GM12878 (cell line): ENCODE results near the gene ANKRD13D.

Experiments used
- BHLHE40 ChIP-seq, 2 experiments: fragments of 450-650 bp in 1 of 2; IDR thresholded peaks; 2 replicates each; pipeline ENCODE4 v1.6.1; 2011 to 2017; ENCODE audit warnings: low read depth in 2 of 2, borderline replicate concordance in 1 of 2, improper control_type of control experiment in 1 of 2, low read length in 1 of 2, mild to moderate bottlenecking in 1 of 2
- CEBPB ChIP-seq, 2 experiments: fragments of 150-350 bp in 1 of 2; IDR thresholded peaks; 2 replicates each; pipeline ENCODE4 v1.6.1; 2012 to 2014; ENCODE audit warnings: low read depth in 2 of 2, low read length in 2 of 2, borderline replicate concordance in 1 of 2, inconsistent platforms in 1 of 2
- TF ChIP-seq, protein P1 (sequence below), 3 experiments: IDR thresholded peaks in 2 of 3; conservative IDR thresholded peaks in 1 of 3; 2 replicates each; pipeline ENCODE4 v1.5.1; 2011; ENCODE audit warnings: low read depth in 3 of 3, low read length in 3 of 3, mild to moderate bottlenecking in 3 of 3, control low read depth in 2 of 3, moderate library complexity in 2 of 3, inconsistent platforms in 1 of 3, mixed read lengths in 1 of 3; ENCODE audit not compliant: control insufficient read depth in 2 of 3, insufficient read depth in 1 of 3; ENCODE audit errors: extremely low read depth in 1 of 3
- TF ChIP-seq, protein P2 (sequence below): IDR thresholded peaks from 2 replicates; pipeline ENCODE4 v1.6.1; 2012; ENCODE audit warnings: mild to moderate bottlenecking, low read depth, low read length

DNA sequence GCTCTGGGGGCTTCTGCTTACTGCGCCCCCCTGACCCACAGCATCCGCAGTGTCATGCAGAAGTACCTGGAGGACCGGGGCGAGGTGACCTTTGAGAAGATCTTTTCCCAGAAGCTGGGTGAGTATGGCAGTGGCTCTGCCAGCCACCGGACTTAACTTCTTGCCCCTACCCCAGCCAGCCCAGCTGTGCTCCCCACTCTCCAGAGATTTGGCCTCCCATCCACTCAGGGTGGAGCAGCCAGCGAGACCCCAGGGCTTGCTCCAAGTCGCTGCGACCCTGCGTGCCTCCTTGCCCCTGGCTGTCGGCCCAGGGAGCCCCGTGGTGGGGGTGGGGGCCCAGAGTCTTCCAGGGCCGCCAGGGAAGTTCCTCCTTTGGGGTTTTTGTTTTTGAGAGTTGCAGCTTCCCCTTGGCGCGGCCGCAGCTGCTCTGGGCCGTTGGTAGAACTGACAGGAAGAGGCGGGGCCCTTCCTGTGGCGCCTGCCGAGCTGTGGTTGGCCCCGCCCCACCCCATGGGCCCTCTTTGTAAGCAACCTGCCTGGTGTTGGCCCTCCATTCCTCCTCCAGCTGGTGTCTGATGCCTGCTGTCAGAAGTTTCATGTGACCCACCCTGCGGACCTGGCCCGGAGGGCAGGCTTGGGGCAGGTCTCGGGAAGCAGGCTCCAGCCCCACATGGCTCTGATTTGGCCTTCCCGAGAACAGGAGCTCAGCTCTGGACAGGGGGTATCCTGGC lies 11.7 kb upstream of the ANKRD13D start:
- TF ChIP-seq BHLHE40 (IDR thresholded peaks at IDR 0.05; ENCODE audit: borderline replicate concordance in 1 of 2, low read depth in 2 of 2, low read length in 1 of 2) (peak; percentile 65 to 80; a peak in 2 of 4 replicates), CEBPB (IDR thresholded peaks at IDR 0.05; ENCODE audit: borderline replicate concordance in 1 of 2, low read depth in 2 of 2, low read length in 2 of 2) (no peak)
- TF ChIP-seq, protein P1, sequence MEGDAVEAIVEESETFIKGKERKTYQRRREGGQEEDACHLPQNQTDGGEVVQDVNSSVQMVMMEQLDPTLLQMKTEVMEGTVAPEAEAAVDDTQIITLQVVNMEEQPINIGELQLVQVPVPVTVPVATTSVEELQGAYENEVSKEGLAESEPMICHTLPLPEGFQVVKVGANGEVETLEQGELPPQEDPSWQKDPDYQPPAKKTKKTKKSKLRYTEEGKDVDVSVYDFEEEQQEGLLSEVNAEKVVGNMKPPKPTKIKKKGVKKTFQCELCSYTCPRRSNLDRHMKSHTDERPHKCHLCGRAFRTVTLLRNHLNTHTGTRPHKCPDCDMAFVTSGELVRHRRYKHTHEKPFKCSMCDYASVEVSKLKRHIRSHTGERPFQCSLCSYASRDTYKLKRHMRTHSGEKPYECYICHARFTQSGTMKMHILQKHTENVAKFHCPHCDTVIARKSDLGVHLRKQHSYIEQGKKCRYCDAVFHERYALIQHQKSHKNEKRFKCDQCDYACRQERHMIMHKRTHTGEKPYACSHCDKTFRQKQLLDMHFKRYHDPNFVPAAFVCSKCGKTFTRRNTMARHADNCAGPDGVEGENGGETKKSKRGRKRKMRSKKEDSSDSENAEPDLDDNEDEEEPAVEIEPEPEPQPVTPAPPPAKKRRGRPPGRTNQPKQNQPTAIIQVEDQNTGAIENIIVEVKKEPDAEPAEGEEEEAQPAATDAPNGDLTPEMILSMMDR (IDR thresholded peaks at IDR 0.05 in 2 of 3, conservative IDR thresholded peaks at IDR 0.05 in 1 of 3; ENCODE audit: control insufficient read depth in 2 of 3, extremely low read depth in 1 of 3, insufficient read depth in 1 of 3, low read depth in 3 of 3, low read length in 3 of 3) = no peak
- TF ChIP-seq, protein P2, sequence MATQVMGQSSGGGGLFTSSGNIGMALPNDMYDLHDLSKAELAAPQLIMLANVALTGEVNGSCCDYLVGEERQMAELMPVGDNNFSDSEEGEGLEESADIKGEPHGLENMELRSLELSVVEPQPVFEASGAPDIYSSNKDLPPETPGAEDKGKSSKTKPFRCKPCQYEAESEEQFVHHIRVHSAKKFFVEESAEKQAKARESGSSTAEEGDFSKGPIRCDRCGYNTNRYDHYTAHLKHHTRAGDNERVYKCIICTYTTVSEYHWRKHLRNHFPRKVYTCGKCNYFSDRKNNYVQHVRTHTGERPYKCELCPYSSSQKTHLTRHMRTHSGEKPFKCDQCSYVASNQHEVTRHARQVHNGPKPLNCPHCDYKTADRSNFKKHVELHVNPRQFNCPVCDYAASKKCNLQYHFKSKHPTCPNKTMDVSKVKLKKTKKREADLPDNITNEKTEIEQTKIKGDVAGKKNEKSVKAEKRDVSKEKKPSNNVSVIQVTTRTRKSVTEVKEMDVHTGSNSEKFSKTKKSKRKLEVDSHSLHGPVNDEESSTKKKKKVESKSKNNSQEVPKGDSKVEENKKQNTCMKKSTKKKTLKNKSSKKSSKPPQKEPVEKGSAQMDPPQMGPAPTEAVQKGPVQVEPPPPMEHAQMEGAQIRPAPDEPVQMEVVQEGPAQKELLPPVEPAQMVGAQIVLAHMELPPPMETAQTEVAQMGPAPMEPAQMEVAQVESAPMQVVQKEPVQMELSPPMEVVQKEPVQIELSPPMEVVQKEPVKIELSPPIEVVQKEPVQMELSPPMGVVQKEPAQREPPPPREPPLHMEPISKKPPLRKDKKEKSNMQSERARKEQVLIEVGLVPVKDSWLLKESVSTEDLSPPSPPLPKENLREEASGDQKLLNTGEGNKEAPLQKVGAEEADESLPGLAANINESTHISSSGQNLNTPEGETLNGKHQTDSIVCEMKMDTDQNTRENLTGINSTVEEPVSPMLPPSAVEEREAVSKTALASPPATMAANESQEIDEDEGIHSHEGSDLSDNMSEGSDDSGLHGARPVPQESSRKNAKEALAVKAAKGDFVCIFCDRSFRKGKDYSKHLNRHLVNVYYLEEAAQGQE = 0 out of 2 replicates have a peak, but pooled peaks have one; percentile 4
